OCI-LY3 (cell line): Measurements from ENCODE around the gene DIPK1C.

Experiments
- EZH2phosphoT487 ChIP-seq: fragments of 200-600 bp; shearing (Covaris generic); IDR thresholded peaks from 2 replicates; pipeline ENCODE4 v1.6.1; 2018; ENCODE audit warnings: antibody characterized with exemption, mixed run types, low read depth
- TF ChIP-seq, protein P1 (sequence below): fragments of 200-600, 300-600 bp; sonication (generic); IDR thresholded peaks from 2 replicates; pipeline ENCODE4 v1.5.1; 2014; ENCODE audit warnings: antibody characterized with exemption, low read length, low read depth

DNA sequence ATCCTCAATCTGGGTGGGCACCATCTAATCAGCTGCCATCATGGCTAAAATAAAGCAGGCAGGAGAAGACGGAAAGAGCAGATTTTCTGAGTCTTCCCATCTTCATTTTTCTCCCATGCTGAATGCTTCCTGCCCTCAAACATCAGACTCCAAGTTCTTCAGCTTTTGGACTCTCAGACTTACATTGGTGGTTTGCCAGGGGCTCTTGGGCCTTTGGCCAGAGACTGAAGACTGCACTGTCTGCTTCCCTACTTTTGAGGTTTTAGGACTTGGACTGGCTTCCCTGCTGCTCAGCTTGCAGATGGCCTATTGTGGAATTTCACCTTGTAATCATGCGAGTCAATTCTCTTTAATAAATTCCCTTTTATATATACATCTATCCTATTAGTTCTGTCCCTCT lies 36.6 kb downstream of the DIPK1C start:
- TF ChIP-seq, protein P1, sequence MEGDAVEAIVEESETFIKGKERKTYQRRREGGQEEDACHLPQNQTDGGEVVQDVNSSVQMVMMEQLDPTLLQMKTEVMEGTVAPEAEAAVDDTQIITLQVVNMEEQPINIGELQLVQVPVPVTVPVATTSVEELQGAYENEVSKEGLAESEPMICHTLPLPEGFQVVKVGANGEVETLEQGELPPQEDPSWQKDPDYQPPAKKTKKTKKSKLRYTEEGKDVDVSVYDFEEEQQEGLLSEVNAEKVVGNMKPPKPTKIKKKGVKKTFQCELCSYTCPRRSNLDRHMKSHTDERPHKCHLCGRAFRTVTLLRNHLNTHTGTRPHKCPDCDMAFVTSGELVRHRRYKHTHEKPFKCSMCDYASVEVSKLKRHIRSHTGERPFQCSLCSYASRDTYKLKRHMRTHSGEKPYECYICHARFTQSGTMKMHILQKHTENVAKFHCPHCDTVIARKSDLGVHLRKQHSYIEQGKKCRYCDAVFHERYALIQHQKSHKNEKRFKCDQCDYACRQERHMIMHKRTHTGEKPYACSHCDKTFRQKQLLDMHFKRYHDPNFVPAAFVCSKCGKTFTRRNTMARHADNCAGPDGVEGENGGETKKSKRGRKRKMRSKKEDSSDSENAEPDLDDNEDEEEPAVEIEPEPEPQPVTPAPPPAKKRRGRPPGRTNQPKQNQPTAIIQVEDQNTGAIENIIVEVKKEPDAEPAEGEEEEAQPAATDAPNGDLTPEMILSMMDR, result no peak
- no peak for TF ChIP-seq EZH2phosphoT487
